Body of pancreas (tissue), 4 donors: ENCODE results near the gene CLSTN2.

Source experiments
- CTCF ChIP-seq, 7 experiments: fragments of 450-650 bp in 4 of 7; fragments of 200-600 bp in 3 of 7; sonication (generic) in 3 of 7; IDR thresholded peaks; one replicate each; pipeline ENCODE4 v1.5.1; 2016 to 2019; ENCODE audit warnings: antibody characterized with exemption in 7 of 7
- POLR2A ChIP-seq, 3 donors: fragments of 450-650 bp; IDR thresholded peaks; one replicate each; pipeline ENCODE4 v1.6.1; 2016; ENCODE audit warnings: antibody characterized with exemption in 3 of 3, mild to moderate bottlenecking in 2 of 3

- TF ChIP-seq CTCF (IDR thresholded peaks at IDR 0.05) (no peak), POLR2A (IDR thresholded peaks at IDR 0.05) (no peak)
Measured at GRCh38 chr3:140470962-140471361, 536.0 kb downstream of the CLSTN2 start.
